C4-2B (cell line): ENCODE data around the gene POLR2J.
"Not testable (repeated sequence)": the region's sequence is repeated elsewhere in the genome, so short reads cannot be mapped to it uniquely, and the experiment has no call there.

Source experiments
- ZFX ChIP-seq: fragments of 450-650 bp; IDR thresholded peaks from 2 replicates; pipeline ENCODE4 v1.6.1; 2017
- TF ChIP-seq, protein P1 (sequence below): fragments of 450-650 bp; conservative IDR thresholded peaks from 2 replicates; pipeline ENCODE4 v1.5.1; 2017; ENCODE audit warnings: mild to moderate bottlenecking

DNA sequence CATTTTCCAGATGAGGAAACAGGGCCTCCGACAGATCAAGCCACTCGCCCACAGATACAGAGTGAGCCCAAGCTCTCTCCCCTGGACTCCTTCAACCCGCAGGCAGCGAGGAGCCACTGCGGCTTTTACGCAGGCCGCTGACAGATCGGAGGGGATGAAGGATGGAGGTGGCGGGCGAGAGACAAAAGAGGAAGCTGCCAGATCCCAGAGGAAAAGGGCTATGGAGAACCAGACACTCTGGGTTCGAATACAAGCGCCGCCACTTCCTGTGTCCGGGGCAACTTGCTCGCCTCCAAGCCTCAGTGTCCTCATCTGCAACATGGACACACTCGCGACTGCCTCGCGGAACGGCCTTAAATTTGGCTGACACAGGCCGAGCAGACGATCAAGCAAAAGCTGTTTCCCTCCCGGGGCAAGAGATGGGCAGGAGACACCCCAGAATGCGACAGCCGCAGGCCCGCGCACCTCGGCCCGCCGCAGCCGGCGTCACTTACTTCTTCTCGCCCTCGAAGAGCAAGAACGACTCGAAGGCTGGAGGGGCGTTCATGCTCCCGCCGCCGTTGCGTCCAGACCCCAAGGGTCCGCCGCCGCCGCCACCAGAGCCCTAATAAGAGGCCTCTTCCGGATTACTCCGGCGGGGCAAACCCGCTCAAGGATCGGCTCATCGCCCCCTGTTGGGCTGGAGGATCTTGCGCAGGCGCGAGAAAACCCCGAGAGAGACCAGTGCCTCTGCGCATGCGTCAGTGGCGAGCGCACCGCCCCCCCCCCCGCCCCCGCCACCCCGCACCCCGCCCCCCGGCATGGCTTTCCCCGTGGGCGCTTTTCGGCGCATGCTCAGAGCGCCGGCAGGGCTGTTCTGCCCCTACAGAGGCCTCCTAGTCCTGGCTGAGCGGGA, at the start of gene POLR2J:
- TF ChIP-seq, protein P1, sequence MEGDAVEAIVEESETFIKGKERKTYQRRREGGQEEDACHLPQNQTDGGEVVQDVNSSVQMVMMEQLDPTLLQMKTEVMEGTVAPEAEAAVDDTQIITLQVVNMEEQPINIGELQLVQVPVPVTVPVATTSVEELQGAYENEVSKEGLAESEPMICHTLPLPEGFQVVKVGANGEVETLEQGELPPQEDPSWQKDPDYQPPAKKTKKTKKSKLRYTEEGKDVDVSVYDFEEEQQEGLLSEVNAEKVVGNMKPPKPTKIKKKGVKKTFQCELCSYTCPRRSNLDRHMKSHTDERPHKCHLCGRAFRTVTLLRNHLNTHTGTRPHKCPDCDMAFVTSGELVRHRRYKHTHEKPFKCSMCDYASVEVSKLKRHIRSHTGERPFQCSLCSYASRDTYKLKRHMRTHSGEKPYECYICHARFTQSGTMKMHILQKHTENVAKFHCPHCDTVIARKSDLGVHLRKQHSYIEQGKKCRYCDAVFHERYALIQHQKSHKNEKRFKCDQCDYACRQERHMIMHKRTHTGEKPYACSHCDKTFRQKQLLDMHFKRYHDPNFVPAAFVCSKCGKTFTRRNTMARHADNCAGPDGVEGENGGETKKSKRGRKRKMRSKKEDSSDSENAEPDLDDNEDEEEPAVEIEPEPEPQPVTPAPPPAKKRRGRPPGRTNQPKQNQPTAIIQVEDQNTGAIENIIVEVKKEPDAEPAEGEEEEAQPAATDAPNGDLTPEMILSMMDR, result not testable (repeated sequence)
- TF ChIP-seq ZFX, result not testable (repeated sequence)
